GM18511 (cell line): ENCODE measurements around the gene ARHGAP4.

Experiments used
- ATAC-seq: cut with Tn5 transposase; IDR thresholded peaks from one replicate; pipeline ENCODE4 v1.9.1; 2021; ENCODE audit warnings: mild to moderate bottlenecking, moderate library complexity; ENCODE audit not compliant: unreplicated experiment

Gene ARHGAP4

GRCh38 chrX:153908219-153908860 is 17.7 kb downstream of the ARHGAP4 start:
- ATAC-seq = no peak

- ATAC-seq = no peak
These were observed 18.6 kb downstream of the ARHGAP4 start for GRCh38 chrX:153907456-153907855.

- ATAC-seq = no peak
These were observed 19.7 kb downstream of the ARHGAP4 start for GRCh38 chrX:153906126-153906917.

- ATAC-seq = no peak
These were observed 20.5 kb downstream of the ARHGAP4 start for GRCh38 chrX:153905481-153906095.

GRCh38 chrX:153903991-153904957 is 21.8 kb downstream of the ARHGAP4 start, which contains the start of gene AVPR2:
Gene AVPR2 (plus strand): TSS chrX:153904673. CDS start chrX:153905146, 473 bp downstream.
- no peak for ATAC-seq

GRCh38 chrX:153903238-153903980 is 22.7 kb downstream of the ARHGAP4 start:
- ATAC-seq = no peak

- ATAC-seq = no peak
These were observed 23.7 kb downstream of the ARHGAP4 start for GRCh38 chrX:153902385-153902784.

GRCh38 chrX:153901753-153902140 is 24.3 kb downstream of the ARHGAP4 start:
- no peak for ATAC-seq

GRCh38 chrX:153900831-153901752 is 25.0 kb downstream of the ARHGAP4 start:
- peak; percentile 81 for ATAC-seq

- no peak for ATAC-seq
These were observed 28.2 kb downstream of the ARHGAP4 start for GRCh38 chrX:153897899-153898298.

GRCh38 chrX:153889123-153889522 is 36.9 kb downstream of the ARHGAP4 start:
- ATAC-seq = no peak

GRCh38 chrX:153888344-153888743 is 37.7 kb downstream of the ARHGAP4 start:
- no peak for ATAC-seq

GRCh38 chrX:153887385-153887784 is 38.7 kb downstream of the ARHGAP4 start:
- no peak for ATAC-seq

GRCh38 chrX:153886915-153887314 is 39.1 kb downstream of the ARHGAP4 start:
- no peak for ATAC-seq

GRCh38 chrX:153885968-153886903 is 39.8 kb downstream of the ARHGAP4 start, which contains the start of gene L1CAM:
Gene L1CAM (minus strand): TSS chrX:153886173. CDS start chrX:153875836, 10,337 bp downstream.
- no peak for ATAC-seq

GRCh38 chrX:153885208-153885787 is 40.8 kb downstream of the ARHGAP4 start:
- ATAC-seq = no peak

GRCh38 chrX:153884590-153884989 is 41.5 kb downstream of the ARHGAP4 start:
- no peak for ATAC-seq
